Measurements from ENCODE around the gene CDH4.

DNA sequence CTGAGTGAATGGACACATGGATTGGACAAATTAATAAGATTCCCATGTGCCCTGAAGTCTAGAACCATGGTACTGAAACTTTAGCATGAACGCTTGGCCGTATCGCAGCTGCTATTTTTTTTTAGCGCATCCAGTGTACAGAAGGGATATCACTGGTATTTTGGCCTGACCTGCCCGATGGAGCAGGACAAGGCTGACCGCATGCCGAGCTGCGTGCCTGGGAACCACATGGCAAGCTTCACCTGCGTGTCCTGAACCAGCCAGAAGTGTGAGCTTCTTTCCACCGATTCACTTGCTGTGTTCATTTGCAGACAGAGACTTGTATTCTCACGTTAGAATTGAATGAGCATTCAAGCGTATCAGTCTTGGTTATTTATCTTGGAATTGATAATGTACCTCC, 145.7 kb downstream of the CDH4 start:
- TF ChIP-seq CTCF (IDR thresholded peaks at IDR 0.05): no peak
- no peak for TF ChIP-seq POLR2A (IDR thresholded peaks at IDR 0.05)
